Prostate gland (tissue), 2 donors: ENCODE results near the gene MPST.

ENCODE experiments used
- POLR2A ChIP-seq: fragments of 450-650 bp; IDR thresholded peaks from one replicate; pipeline ENCODE4 v1.6.1; 2016; ENCODE audit warnings: antibody characterized with exemption, mild to moderate bottlenecking
- POLR2AphosphoS5 ChIP-seq: sonication (generic); formaldehyde crosslinking; IDR thresholded peaks from one replicate; pipeline ENCODE4 v1.6.1; 2017; ENCODE audit warnings: antibody characterized with exemption
- TF ChIP-seq, protein P1 (sequence below), 4 experiments: fragments of 200-600 bp in 2 of 4; fragments of 450-650 bp in 2 of 4; sonication (generic) in 2 of 4; IDR thresholded peaks; 1 replicate in 3 of 4; 2 replicates in 1 of 4; pipeline ENCODE4 v1.5.1; 2016 to 2019; ENCODE audit warnings: antibody characterized with exemption in 4 of 4, mild to moderate bottlenecking in 2 of 4, moderate library complexity in 2 of 4

DNA sequence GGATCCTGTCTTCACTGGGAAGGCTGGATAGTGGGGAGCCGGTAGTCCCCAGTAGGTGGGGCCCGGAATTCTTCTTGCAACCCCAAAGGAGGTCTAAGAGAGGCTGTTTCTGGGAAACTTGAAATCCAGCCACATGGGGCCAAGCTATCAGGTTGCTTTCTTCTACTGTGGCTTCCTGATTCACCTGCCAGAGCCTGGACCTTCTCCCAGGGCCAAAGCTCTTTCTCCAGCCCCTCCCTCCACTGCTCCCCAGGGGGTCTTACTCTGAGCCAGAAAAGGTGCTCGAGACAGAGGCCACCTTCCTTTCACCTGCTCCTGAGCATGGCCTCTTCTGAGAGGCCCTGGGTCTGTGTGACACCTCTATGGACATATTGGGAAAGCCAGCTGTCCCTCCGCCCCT, 9.4 kb upstream of the MPST start:
- TF ChIP-seq, protein P1, sequence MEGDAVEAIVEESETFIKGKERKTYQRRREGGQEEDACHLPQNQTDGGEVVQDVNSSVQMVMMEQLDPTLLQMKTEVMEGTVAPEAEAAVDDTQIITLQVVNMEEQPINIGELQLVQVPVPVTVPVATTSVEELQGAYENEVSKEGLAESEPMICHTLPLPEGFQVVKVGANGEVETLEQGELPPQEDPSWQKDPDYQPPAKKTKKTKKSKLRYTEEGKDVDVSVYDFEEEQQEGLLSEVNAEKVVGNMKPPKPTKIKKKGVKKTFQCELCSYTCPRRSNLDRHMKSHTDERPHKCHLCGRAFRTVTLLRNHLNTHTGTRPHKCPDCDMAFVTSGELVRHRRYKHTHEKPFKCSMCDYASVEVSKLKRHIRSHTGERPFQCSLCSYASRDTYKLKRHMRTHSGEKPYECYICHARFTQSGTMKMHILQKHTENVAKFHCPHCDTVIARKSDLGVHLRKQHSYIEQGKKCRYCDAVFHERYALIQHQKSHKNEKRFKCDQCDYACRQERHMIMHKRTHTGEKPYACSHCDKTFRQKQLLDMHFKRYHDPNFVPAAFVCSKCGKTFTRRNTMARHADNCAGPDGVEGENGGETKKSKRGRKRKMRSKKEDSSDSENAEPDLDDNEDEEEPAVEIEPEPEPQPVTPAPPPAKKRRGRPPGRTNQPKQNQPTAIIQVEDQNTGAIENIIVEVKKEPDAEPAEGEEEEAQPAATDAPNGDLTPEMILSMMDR (IDR thresholded peaks at IDR 0.05) = no peak
- TF ChIP-seq POLR2A (no peak), POLR2AphosphoS5 (no peak)
